Measurements from ENCODE around the gene OR6M1. TPM values are rescaled to one million over a fixed set of nuclear protein-coding genes. Genes with fewer than 3 reads are reported as not detected.

The OR6M1 gene
- total and polyA plus RNA-seq, 2 experiments from 2014 or later: not detected

DNA sequence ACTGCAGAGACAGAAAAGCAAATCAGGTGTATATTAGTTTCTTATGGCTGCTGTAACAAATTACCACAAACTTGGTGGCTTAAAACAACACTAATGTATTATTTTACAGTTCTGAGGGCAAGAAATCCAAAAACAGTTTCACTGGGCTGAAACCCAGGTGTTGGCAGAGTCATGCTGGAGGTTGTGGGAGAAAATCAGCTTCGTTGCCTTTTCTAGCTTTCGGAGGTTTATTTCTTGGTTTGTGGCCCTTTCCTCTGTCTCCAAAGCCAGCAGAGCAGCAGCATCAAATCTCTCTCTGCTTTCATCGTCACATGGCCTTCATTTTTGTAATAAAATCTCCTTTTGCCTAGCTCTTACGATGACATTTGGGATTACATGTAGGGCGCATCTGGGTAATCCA lies 33.0 kb upstream of the OR6M1 start:
- no peak overlapping the region for H3K4me3 Mint-ChIP-seq
- TF ChIP-seq ZNF114 (CRISPR knock-in tag; IDR thresholded peaks at IDR 0.05) (no peak), ZNF331 (CRISPR knock-in tag; IDR thresholded peaks at IDR 0.05; ENCODE audit: low read depth) (no peak), POLR2AphosphoS5 (IDR thresholded peaks at IDR 0.05; ENCODE audit: low read depth) (no peak), NANOG (IDR thresholded peaks at IDR 0.05; ENCODE audit: borderline replicate concordance) (no peak), EZH2phosphoT487 (IDR thresholded peaks at IDR 0.05; ENCODE audit: unreplicated experiment) (no peak), JUNB (IDR thresholded peaks at IDR 0.05; ENCODE audit: unreplicated experiment) (no peak), EZH2 (IDR thresholded peaks at IDR 0.05; ENCODE audit: low read depth, unreplicated experiment) (no peak), CREB1 (CRISPR knock-in tag; IDR thresholded peaks at IDR 0.05; ENCODE audit: low read depth) (no peak), STAT1 (IDR thresholded peaks at IDR 0.05; ENCODE audit: unreplicated experiment) (no peak)
- TF ChIP-seq, protein P1, sequence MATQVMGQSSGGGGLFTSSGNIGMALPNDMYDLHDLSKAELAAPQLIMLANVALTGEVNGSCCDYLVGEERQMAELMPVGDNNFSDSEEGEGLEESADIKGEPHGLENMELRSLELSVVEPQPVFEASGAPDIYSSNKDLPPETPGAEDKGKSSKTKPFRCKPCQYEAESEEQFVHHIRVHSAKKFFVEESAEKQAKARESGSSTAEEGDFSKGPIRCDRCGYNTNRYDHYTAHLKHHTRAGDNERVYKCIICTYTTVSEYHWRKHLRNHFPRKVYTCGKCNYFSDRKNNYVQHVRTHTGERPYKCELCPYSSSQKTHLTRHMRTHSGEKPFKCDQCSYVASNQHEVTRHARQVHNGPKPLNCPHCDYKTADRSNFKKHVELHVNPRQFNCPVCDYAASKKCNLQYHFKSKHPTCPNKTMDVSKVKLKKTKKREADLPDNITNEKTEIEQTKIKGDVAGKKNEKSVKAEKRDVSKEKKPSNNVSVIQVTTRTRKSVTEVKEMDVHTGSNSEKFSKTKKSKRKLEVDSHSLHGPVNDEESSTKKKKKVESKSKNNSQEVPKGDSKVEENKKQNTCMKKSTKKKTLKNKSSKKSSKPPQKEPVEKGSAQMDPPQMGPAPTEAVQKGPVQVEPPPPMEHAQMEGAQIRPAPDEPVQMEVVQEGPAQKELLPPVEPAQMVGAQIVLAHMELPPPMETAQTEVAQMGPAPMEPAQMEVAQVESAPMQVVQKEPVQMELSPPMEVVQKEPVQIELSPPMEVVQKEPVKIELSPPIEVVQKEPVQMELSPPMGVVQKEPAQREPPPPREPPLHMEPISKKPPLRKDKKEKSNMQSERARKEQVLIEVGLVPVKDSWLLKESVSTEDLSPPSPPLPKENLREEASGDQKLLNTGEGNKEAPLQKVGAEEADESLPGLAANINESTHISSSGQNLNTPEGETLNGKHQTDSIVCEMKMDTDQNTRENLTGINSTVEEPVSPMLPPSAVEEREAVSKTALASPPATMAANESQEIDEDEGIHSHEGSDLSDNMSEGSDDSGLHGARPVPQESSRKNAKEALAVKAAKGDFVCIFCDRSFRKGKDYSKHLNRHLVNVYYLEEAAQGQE (IDR thresholded peaks at IDR 0.05; ENCODE audit: unreplicated experiment): no peak
- TF ChIP-seq, protein P2, sequence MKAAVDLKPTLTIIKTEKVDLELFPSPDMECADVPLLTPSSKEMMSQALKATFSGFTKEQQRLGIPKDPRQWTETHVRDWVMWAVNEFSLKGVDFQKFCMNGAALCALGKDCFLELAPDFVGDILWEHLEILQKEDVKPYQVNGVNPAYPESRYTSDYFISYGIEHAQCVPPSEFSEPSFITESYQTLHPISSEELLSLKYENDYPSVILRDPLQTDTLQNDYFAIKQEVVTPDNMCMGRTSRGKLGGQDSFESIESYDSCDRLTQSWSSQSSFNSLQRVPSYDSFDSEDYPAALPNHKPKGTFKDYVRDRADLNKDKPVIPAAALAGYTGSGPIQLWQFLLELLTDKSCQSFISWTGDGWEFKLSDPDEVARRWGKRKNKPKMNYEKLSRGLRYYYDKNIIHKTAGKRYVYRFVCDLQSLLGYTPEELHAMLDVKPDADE (IDR thresholded peaks at IDR 0.05): no peak
- TF ChIP-seq, protein P3, sequence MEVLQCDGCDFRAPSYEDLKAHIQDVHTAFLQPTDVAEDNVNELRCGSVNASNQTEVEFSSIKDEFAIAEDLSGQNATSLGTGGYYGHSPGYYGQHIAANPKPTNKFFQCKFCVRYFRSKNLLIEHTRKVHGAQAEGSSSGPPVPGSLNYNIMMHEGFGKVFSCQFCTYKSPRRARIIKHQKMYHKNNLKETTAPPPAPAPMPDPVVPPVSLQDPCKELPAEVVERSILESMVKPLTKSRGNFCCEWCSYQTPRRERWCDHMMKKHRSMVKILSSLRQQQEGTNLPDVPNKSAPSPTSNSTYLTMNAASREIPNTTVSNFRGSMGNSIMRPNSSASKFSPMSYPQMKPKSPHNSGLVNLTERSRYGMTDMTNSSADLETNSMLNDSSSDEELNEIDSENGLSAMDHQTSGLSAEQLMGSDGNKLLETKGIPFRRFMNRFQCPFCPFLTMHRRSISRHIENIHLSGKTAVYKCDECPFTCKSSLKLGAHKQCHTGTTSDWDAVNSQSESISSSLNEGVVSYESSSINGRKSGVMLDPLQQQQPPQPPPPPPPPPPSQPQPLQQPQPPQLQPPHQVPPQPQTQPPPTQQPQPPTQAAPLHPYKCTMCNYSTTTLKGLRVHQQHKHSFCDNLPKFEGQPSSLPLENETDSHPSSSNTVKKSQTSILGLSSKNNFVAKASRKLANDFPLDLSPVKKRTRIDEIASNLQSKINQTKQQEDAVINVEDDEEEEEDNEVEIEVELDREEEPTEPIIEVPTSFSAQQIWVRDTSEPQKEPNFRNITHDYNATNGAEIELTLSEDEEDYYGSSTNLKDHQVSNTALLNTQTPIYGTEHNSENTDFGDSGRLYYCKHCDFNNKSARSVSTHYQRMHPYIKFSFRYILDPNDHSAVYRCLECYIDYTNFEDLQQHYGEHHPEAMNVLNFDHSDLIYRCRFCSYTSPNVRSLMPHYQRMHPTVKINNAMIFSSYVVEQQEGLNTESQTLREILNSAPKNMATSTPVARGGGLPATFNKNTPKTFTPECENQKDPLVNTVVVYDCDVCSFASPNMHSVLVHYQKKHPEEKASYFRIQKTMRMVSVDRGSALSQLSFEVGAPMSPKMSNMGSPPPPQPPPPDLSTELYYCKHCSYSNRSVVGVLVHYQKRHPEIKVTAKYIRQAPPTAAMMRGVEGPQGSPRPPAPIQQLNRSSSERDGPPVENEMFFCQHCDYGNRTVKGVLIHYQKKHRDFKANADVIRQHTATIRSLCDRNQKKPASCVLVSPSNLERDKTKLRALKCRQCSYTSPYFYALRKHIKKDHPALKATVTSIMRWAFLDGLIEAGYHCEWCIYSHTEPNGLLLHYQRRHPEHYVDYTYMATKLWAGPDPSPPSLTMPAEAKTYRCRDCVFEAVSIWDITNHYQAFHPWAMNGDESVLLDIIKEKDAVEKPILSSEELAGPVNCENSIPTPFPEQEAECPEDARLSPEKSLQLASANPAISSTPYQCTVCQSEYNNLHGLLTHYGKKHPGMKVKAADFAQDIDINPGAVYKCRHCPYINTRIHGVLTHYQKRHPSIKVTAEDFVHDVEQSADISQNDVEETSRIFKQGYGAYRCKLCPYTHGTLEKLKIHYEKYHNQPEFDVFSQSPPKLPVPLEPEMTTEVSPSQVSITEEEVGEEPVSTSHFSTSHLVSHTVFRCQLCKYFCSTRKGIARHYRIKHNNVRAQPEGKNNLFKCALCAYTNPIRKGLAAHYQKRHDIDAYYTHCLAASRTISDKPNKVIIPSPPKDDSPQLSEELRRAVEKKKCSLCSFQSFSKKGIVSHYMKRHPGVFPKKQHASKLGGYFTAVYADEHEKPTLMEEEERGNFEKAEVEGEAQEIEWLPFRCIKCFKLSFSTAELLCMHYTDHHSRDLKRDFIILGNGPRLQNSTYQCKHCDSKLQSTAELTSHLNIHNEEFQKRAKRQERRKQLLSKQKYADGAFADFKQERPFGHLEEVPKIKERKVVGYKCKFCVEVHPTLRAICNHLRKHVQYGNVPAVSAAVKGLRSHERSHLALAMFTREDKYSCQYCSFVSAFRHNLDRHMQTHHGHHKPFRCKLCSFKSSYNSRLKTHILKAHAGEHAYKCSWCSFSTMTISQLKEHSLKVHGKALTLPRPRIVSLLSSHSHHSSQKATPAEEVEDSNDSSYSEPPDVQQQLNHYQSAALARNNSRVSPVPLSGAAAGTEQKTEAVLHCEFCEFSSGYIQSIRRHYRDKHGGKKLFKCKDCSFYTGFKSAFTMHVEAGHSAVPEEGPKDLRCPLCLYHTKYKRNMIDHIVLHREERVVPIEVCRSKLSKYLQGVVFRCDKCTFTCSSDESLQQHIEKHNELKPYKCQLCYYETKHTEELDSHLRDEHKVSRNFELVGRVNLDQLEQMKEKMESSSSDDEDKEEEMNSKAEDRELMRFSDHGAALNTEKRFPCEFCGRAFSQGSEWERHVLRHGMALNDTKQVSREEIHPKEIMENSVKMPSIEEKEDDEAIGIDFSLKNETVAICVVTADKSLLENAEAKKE (CRISPR knock-in tag; IDR thresholded peaks at IDR 0.05): no peak
- TF ChIP-seq, protein P4, sequence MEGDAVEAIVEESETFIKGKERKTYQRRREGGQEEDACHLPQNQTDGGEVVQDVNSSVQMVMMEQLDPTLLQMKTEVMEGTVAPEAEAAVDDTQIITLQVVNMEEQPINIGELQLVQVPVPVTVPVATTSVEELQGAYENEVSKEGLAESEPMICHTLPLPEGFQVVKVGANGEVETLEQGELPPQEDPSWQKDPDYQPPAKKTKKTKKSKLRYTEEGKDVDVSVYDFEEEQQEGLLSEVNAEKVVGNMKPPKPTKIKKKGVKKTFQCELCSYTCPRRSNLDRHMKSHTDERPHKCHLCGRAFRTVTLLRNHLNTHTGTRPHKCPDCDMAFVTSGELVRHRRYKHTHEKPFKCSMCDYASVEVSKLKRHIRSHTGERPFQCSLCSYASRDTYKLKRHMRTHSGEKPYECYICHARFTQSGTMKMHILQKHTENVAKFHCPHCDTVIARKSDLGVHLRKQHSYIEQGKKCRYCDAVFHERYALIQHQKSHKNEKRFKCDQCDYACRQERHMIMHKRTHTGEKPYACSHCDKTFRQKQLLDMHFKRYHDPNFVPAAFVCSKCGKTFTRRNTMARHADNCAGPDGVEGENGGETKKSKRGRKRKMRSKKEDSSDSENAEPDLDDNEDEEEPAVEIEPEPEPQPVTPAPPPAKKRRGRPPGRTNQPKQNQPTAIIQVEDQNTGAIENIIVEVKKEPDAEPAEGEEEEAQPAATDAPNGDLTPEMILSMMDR (conservative IDR thresholded peaks at IDR 0.05; ENCODE audit: low read depth in 2 of 2): no peak
- H3F3A ChIP-seq (replicated peaks; ENCODE audit: low read depth): no peaks in the 10 kb centered on the region
- H4K20me1 ChIP-seq (replicated peaks; ENCODE audit: insufficient read depth): no peaks in the 10 kb centered on the region
- H3K4me1 ChIP-seq (ENCODE audit: insufficient read depth): peaks cover 7% of the 10 kb centered on the region; the same call in 1 of the 2 replicates
- DNase-seq (ENCODE audit: low spot score): no peak
- no peaks in the 10 kb centered on the region for H3K27me3 Mint-ChIP-seq (ENCODE audit: insufficient read depth, low read depth, poor library complexity)
- H3K9me2 ChIP-seq (ENCODE audit: insufficient read depth): no peaks in the 10 kb centered on the region
- H3K79me2 ChIP-seq (replicated peaks; ENCODE audit: insufficient read depth): no peaks in the 10 kb centered on the region
- H3K27ac ChIP-seq (ENCODE audit: low read depth): no peak overlapping the region
- no peak overlapping the region for H3K4me3 ChIP-seq
- no peaks in the 10 kb centered on the region for H3K36me3 ChIP-seq (ENCODE audit: insufficient read depth)
- peak overlapping the region; percentile 15; the same call in 1 of the 2 replicates for H2AFZ ChIP-seq
- H3K4me1 Mint-ChIP-seq: peaks cover 8% of the 10 kb centered on the region; the same call in 2 of the 3 replicates
- no peak for ATAC-seq
- no peaks in the 10 kb centered on the region; the same call in 2 of the 3 replicates for H3K9me3 Mint-ChIP-seq
- H3K36me3 Mint-ChIP-seq (ENCODE audit: low read depth): no peaks in the 10 kb centered on the region
- H3K4me2 ChIP-seq: no peak overlapping the region
- H3K27ac Mint-ChIP-seq: no peak overlapping the region
- H3K27me3 ChIP-seq (ENCODE audit: insufficient read depth): no peaks in the 10 kb centered on the region
